Measurements from ENCODE around the gene CFAP100. TPM values are rescaled to one million over a fixed set of nuclear protein-coding genes. Genes with fewer than 3 reads are reported as not detected.

CFAP100 gene
- total RNA-seq, 1 experiment from 2014 or later: not detected

- in situ Hi-C loops (cut with HindIII; ENCODE audit: low pct_unique_long_range_greater_than_20kb, low sequenced_read_pairs): no loop called here
- DNase-seq (ENCODE audit: low read depth): no peak
Observed at GRCh38 chr3:126415661-126416591, 21.2 kb downstream of the CFAP100 start.

- in situ Hi-C loops (cut with HindIII; ENCODE audit: low pct_unique_long_range_greater_than_20kb, low sequenced_read_pairs): no loop called here
- DNase-seq (ENCODE audit: low read depth): no peak
Observed at GRCh38 chr3:126416943-126417342, 22.2 kb downstream of the CFAP100 start.

- DNase-seq (ENCODE audit: low read depth): no peak
- in situ Hi-C loops (cut with HindIII; ENCODE audit: low pct_unique_long_range_greater_than_20kb, low sequenced_read_pairs): no loop called here
Observed at GRCh38 chr3:126417515-126417914, 22.8 kb downstream of the CFAP100 start.

GRCh38 chr3:126417981-126418530, 23.3 kb downstream of the CFAP100 start:
- DNase-seq (ENCODE audit: low read depth): no peak
- in situ Hi-C loops (cut with HindIII; ENCODE audit: low pct_unique_long_range_greater_than_20kb, low sequenced_read_pairs): no loop called here

- no peak for DNase-seq (ENCODE audit: low read depth)
- in situ Hi-C loops (cut with HindIII; ENCODE audit: low pct_unique_long_range_greater_than_20kb, low sequenced_read_pairs): no loop called here
Observed at GRCh38 chr3:126418661-126419131, 24.0 kb downstream of the CFAP100 start.

GRCh38 chr3:126419151-126419703, 24.5 kb downstream of the CFAP100 start:
- no peak for DNase-seq (ENCODE audit: low read depth)
- in situ Hi-C loops (cut with HindIII; ENCODE audit: low pct_unique_long_range_greater_than_20kb, low sequenced_read_pairs): no loop called here

- DNase-seq (ENCODE audit: low read depth): no peak
Observed at GRCh38 chr3:126419886-126420786, 25.4 kb downstream of the CFAP100 start.

GRCh38 chr3:126421573-126422119, 26.9 kb downstream of the CFAP100 start:
- DNase-seq (ENCODE audit: low read depth): no peak
- in situ Hi-C loops (cut with HindIII; ENCODE audit: low pct_unique_long_range_greater_than_20kb, low sequenced_read_pairs): no loop called here

More at GRCh38 chr3:126419886-126420786, 25.4 kb downstream of the CFAP100 start:
- in situ Hi-C loops (cut with HindIII; ENCODE audit: low pct_unique_long_range_greater_than_20kb, low sequenced_read_pairs): no loop called here

GRCh38 chr3:126422121-126422520, 27.4 kb downstream of the CFAP100 start:
- in situ Hi-C loops (cut with HindIII; ENCODE audit: low pct_unique_long_range_greater_than_20kb, low sequenced_read_pairs): no loop called here
- no peak for DNase-seq (ENCODE audit: low read depth)

GRCh38 chr3:126422571-126423091, 27.9 kb downstream of the CFAP100 start:
- in situ Hi-C loops (cut with HindIII; ENCODE audit: low pct_unique_long_range_greater_than_20kb, low sequenced_read_pairs): no loop called here
- DNase-seq (ENCODE audit: low read depth): no peak

GRCh38 chr3:126423191-126424038, 28.7 kb downstream of the CFAP100 start:
- in situ Hi-C loops (cut with HindIII; ENCODE audit: low pct_unique_long_range_greater_than_20kb, low sequenced_read_pairs): no loop called here
- DNase-seq (ENCODE audit: low read depth): no peak

- DNase-seq (ENCODE audit: low read depth): no peak
- in situ Hi-C loops (cut with HindIII; ENCODE audit: low pct_unique_long_range_greater_than_20kb, low sequenced_read_pairs): no loop called here
Observed at GRCh38 chr3:126424039-126424717, 29.5 kb downstream of the CFAP100 start.

GRCh38 chr3:126424751-126425150, 30.0 kb downstream of the CFAP100 start:
- DNase-seq (ENCODE audit: low read depth): no peak
- in situ Hi-C loops (cut with HindIII; ENCODE audit: low pct_unique_long_range_greater_than_20kb, low sequenced_read_pairs): no loop called here

GRCh38 chr3:126431103-126431534, 36.4 kb downstream of the CFAP100 start:
- in situ Hi-C loops (cut with HindIII; ENCODE audit: low pct_unique_long_range_greater_than_20kb, low sequenced_read_pairs): no loop called here
- no peak for DNase-seq (ENCODE audit: low read depth)

GRCh38 chr3:126432361-126433104, 37.8 kb downstream of the CFAP100 start:
- DNase-seq (ENCODE audit: low read depth): no peak
- in situ Hi-C loops (cut with HindIII; ENCODE audit: low pct_unique_long_range_greater_than_20kb, low sequenced_read_pairs): no loop called here

GRCh38 chr3:126433105-126433430, 38.4 kb downstream of the CFAP100 start:
- in situ Hi-C loops (cut with HindIII; ENCODE audit: low pct_unique_long_range_greater_than_20kb, low sequenced_read_pairs): no loop called here
- DNase-seq (ENCODE audit: low read depth): no peak

Data from Caki2 (cell line).